Measurements from ENCODE around the gene CDK1. TPM values are rescaled to one million over a fixed set of nuclear protein-coding genes. Genes with fewer than 3 reads are reported as not detected.

CDK1 gene
- total RNA-seq, 2 experiments from 2014 or later: 77.5 to 78.0 TPM

Other genes with a start within 250 kb of the CDK1 start
- not detected for gene RHOBTB1, start 165.7 kb downstream of the CDK1 start, total RNA-seq